Measurements from ENCODE around the gene PTOV1.

Gene PTOV1

DNA sequence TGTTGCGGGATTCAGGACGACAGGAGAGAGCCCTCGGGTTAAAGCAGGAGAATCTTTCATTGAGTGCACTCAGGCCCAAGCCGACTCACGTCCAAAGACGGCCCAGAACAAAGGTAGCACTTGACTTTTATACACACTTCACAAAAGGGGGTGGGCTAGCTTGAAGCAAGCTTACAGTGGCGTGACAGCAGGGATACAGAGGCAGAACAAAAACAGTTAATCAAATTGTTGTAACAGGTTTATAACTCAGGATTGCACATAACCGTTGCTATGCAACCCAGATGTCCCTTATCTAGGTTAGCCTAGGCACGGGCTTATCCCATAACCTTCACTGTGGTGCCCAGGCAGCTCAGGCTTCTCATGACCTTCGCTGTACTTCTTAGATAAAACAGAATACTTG, 30.8 kb upstream of the PTOV1 start:
- no peak for DNase-seq (ENCODE audit: insufficient read length)
- no peak for FAIRE-seq
- TF ChIP-seq TAF1 (IDR thresholded peaks at IDR 0.05; ENCODE audit: borderline replicate concordance, low read depth, low read length), result no peak
- TF ChIP-seq POLR2AphosphoS5 (IDR thresholded peaks at IDR 0.05; ENCODE audit: low read depth, low read length), result no peak
- no peak for TF ChIP-seq POLR2A (IDR thresholded peaks at IDR 0.05; ENCODE audit: low read depth, low read length)

DNA sequence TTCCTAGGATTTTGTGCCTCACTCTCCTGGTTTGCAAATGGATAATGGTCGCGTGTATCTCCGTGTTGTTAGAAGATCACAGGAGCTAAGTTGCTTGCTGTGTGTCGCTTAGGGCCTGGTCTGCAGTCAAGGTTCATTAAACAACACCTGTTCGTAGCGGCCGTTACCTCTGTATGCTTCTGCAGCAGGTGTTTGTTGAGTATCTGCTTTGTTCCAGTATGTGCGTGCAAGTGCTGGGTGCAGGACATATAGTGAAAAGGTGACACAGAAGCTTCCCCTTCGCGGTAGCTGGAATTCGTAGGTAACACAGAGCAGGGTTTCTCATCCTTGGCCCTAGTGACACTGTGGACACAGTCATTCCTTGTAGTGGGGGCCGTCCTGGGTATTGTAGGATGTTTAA, 27.5 kb upstream of the PTOV1 start:
- no peak for DNase-seq (ENCODE audit: insufficient read length)
- no peak for TF ChIP-seq POLR2AphosphoS5 (IDR thresholded peaks at IDR 0.05; ENCODE audit: low read depth, low read length)
- no peak for FAIRE-seq

DNA sequence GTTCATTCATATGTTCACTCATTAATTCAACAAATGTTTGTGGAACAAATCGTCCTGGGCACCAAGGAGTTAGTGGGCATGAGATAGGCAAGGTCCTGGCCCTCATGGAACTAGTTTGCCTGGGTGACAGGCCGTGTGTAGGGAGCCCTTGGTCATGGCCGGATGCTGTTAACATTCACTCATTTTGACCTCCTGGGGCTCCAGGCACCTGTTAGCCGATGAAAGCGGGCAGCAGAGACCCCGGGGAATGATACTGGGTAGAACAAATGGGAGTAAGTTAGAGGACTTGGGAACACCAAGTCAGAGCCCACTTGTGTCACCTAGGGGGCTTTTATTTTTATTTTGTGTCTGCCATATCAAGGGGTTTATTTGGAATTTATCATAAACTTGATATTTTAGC, 26.3 kb upstream of the PTOV1 start:
- FAIRE-seq, result no peak
- no peak for DNase-seq (ENCODE audit: insufficient read length)
- no peak for TF ChIP-seq POLR2A (IDR thresholded peaks at IDR 0.05; ENCODE audit: low read depth, low read length)
- no peak for TF ChIP-seq POLR2AphosphoS5 (IDR thresholded peaks at IDR 0.05; ENCODE audit: low read depth, low read length)
- no peak for TF ChIP-seq TAF1 (IDR thresholded peaks at IDR 0.05; ENCODE audit: borderline replicate concordance, low read depth, low read length)

DNA sequence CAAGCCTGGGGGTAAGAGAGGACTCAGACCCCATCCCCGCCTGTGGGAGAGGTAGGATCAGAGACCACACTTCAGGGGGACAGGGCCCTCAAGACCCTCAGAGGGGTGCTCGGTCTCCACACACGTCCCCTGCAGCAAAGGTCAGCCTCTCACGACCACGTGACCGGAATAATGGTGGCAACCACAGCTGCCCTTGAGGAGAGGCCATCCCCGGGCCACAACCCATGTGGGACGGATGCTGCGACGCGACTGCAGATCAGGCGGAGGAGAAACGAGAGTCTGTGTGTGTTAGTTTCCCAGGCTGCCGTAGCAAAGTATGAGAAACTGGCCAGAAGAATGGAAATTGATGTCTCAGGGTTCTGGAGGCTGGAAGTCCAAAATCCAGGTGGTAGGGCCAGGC, 23.9 kb upstream of the PTOV1 start:
- no peak for FAIRE-seq
- TF ChIP-seq TAF1 (IDR thresholded peaks at IDR 0.05; ENCODE audit: borderline replicate concordance, low read depth, low read length) (no peak), POLR2AphosphoS5 (IDR thresholded peaks at IDR 0.05; ENCODE audit: low read depth, low read length) (no peak), POLR2A (IDR thresholded peaks at IDR 0.05; ENCODE audit: low read depth, low read length) (no peak)

DNA sequence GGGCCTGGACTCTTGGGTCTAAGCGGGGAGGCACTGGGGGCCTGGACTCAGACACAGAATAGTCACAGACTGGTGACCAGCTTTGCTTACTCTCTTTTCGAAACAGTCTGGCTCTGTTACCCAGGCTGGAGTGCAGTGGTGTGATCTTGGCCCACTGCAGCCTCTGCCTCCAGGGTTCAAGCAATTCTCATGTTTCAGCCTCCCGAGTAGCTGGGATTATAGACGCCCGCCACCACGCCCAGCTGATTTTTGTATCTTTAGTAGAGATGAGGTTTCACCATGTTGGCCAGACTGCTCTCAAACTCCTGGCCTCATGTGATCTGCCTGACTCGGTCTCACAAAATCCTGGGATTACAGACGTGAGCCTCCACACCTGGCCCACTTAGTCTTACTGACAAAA, 21.8 kb upstream of the PTOV1 start:
- FAIRE-seq, result no peak
- TF ChIP-seq TAF1 (IDR thresholded peaks at IDR 0.05; ENCODE audit: borderline replicate concordance, low read depth, low read length) (no peak), POLR2A (IDR thresholded peaks at IDR 0.05; ENCODE audit: low read depth, low read length) (no peak), POLR2AphosphoS5 (IDR thresholded peaks at IDR 0.05; ENCODE audit: low read depth, low read length) (no peak)
- no peak for DNase-seq (ENCODE audit: insufficient read length)

More for the DNA sequence above, 23.9 kb upstream of the PTOV1 start:
- DNase-seq (ENCODE audit: insufficient read length), result no peak

DNA sequence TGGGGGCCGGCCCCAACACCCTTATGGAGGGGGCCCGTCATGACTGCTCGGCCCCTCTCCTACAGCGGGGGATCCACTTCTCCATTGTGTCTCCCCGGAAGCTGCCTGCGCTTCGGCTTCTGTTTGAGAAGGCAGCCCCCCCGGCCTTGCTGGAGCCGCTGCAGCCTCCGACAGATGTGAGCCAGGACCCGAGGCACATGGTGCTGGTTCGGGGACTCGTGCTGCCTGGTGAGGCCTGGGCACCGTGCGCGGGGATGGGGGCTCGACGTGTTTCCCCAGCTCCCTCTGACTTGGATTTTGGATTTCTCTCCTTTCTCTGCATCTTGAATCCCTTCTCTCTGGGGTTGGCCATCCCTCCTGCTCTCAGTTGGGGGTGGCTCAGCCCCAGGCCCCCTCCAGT, 21.2 kb upstream of the PTOV1 start:
- DNase-seq (ENCODE audit: insufficient read length), result no peak
- TF ChIP-seq TAF1 (IDR thresholded peaks at IDR 0.05; ENCODE audit: borderline replicate concordance, low read depth, low read length), result no peak
- no peak for FAIRE-seq

DNA sequence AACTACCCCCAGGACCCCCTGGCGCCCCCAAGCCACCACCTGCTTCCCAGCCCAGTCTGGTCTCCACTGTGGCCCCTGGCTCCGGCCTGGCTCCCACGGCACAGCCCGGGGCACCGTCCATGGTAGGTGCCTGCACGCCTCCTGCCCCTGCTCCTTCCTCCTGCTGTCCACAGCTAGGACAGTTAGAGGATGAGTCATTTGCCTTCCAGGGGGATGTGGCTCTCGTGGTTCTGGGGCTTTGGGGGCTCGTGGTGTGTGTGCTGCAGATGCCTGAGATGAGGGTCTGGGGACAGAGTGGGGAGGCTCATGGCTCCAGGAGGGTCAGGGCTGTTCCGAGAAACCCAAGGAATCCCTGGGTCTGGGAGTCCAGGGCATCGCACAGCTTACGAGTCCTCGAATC, 20.2 kb upstream of the PTOV1 start:
- DNase-seq (ENCODE audit: insufficient read length) (no peak), FAIRE-seq (no peak)
- TF ChIP-seq TAF1 (IDR thresholded peaks at IDR 0.05; ENCODE audit: borderline replicate concordance, low read depth, low read length) (no peak), POLR2A (IDR thresholded peaks at IDR 0.05; ENCODE audit: low read depth, low read length) (no peak), POLR2AphosphoS5 (IDR thresholded peaks at IDR 0.05; ENCODE audit: low read depth, low read length) (no peak)

DNA sequence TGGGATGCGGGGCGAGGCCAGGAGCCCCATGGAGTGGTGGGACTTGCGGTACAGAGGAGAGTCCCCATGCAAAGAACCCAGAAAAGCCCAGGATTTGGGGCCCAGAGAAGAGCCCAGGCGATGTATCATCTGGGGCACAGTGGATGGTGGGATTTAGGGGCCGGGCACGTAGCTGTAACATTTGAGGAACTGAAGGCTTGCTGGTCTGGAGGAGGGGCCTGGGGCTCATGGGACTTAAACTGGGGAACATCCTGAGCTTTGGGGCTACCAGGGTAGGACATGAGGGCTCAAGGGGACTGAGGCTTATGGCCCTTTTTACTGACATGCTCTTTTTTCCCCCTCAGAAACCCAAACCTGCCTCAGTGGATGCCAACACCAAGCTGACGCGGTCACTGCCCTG, 19.4 kb upstream of the PTOV1 start:
- DNase-seq (ENCODE audit: insufficient read length), result no peak
- TF ChIP-seq POLR2AphosphoS5 (IDR thresholded peaks at IDR 0.05; ENCODE audit: low read depth, low read length) (no peak), POLR2A (IDR thresholded peaks at IDR 0.05; ENCODE audit: low read depth, low read length) (no peak), TAF1 (IDR thresholded peaks at IDR 0.05; ENCODE audit: borderline replicate concordance, low read depth, low read length) (no peak)
- FAIRE-seq, result no peak

DNA sequence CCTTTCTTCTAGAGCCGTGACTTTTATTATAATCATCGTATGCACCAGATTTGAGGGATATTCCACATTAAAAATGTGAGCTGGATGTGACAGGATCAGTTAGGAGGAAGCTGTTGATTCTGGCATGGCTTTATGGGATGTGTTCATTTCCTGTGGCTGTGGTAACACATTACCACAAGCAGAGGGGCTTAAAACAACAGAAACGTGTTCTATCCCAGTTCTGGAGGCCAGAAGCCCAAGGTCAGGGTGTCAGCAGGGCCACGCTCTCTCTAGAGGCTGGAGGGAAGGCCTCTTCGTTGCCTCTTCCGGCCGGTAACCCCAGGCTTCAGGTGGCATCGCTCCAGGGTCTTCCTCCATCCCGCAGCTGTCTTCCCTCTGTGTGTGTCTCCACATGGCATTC, 18.4 kb upstream of the PTOV1 start:
- TF ChIP-seq POLR2A (IDR thresholded peaks at IDR 0.05; ENCODE audit: low read depth, low read length) (no peak), TAF1 (IDR thresholded peaks at IDR 0.05; ENCODE audit: borderline replicate concordance, low read depth, low read length) (no peak), POLR2AphosphoS5 (IDR thresholded peaks at IDR 0.05; ENCODE audit: low read depth, low read length) (no peak)
- FAIRE-seq (no peak), DNase-seq (ENCODE audit: insufficient read length) (no peak)

DNA sequence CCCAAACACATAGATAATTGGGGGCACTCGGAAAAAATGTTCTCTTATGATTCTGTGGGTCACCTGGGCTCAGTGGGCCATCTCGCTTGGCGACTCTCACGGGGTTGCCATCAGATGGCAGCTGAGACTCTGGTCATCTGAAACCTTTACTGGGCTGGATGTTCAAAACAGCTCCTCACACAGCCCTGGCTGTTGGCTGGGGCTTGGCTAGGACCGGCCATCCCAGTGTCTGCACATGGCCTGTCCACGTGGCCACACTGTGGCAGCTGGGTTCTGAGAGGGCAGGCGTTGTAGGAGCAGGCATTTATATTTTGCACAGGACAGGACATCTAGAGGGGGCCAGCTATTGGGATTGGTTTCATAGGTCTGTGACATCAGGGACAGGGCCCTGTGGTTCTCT, 17.4 kb upstream of the PTOV1 start:
- FAIRE-seq (no peak), DNase-seq (ENCODE audit: insufficient read length) (no peak)
- TF ChIP-seq POLR2A (IDR thresholded peaks at IDR 0.05; ENCODE audit: low read depth, low read length) (no peak), POLR2AphosphoS5 (IDR thresholded peaks at IDR 0.05; ENCODE audit: low read depth, low read length) (no peak), TAF1 (IDR thresholded peaks at IDR 0.05; ENCODE audit: borderline replicate concordance, low read depth, low read length) (no peak)

DNA sequence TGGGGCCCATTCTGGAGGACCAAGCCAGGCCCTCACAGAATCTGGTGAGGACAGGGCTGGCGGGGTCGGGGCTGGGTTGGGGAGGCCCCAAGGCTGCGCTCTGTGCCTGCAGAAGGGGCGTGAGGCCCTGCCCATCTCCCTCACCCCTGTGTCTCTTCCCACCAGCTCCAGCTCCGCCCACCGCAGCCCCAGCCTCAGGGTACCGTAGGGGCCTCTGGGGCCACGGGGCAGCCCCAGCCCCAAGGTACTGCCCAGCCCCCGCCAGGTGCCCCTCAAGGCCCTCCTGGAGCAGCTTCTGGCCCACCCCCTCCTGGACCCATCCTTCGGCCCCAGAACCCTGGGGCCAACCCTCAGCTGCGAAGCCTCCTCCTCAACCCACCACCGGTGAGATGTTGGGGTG, 15.4 kb upstream of the PTOV1 start:
- no peak for FAIRE-seq
- DNase-seq (ENCODE audit: insufficient read length), result no peak
- no peak for TF ChIP-seq POLR2A (IDR thresholded peaks at IDR 0.05; ENCODE audit: low read depth, low read length)
- TF ChIP-seq TAF1 (IDR thresholded peaks at IDR 0.05; ENCODE audit: borderline replicate concordance, low read depth, low read length), result no peak
- no peak for TF ChIP-seq POLR2AphosphoS5 (IDR thresholded peaks at IDR 0.05; ENCODE audit: low read depth, low read length)

DNA sequence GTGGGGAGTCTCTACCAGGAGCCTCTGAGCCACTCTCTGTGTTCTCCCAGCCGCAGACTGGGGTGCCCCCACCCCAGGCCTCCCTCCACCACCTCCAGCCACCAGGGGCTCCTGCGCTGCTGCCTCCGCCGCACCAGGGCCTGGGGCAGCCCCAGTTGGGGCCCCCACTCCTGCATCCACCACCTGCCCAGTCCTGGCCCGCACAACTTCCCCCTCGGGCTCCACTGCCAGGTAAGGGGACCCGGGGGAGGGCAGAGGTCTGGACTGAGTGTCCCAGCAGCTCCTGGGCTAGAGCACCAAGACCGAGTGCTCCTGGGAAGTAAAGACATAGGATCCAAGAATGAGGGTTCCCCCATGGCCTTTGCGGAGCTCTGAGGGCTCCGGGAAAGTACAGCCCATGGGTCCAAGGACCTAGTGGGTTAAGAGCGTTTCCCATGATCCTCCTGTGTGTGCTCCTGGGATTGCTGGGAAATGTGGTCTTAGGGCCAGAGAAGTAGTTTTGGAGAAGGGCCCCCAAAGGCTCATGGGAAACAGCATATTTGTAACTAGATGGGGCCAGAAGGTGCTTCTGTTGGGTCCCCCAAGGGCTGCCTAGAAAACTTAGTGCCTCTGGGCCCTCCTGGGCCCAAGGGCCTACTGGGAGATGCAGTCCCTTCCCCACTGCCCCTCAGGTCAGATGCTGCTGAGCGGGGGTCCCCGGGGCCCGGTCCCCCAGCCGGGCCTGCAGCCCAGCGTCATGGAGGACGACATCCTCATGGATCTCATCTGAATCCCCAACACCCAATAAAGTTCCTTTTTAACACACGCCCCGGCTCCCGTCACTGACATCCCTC, 14.6 kb upstream of the PTOV1 start:
- FAIRE-seq (no peak), DNase-seq (ENCODE audit: insufficient read length) (no peak)
- TF ChIP-seq TAF1 (IDR thresholded peaks at IDR 0.05; ENCODE audit: borderline replicate concordance, low read depth, low read length), result no peak
- no peak for TF ChIP-seq POLR2A (IDR thresholded peaks at IDR 0.05; ENCODE audit: low read depth, low read length)
- TF ChIP-seq POLR2AphosphoS5 (IDR thresholded peaks at IDR 0.05; ENCODE audit: low read depth, low read length), result no peak

DNA sequence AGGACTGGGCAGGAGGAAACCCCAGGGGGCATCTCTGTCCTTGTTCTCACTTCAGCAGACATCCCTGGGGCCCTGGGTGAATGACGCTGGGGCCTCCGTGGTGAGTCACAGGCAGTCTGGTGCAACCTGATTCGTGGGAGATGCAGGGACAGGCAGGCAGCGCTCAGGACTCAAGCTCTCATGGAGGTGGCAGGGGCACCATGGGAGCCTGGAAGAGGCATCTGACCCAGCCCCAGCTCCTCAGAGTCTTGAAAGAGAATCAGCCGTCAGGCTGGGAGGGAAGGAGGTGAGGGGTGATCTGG, 14.0 kb upstream of the PTOV1 start:
- no peak for TF ChIP-seq POLR2A (IDR thresholded peaks at IDR 0.05; ENCODE audit: low read depth, low read length)
- no peak for TF ChIP-seq TAF1 (IDR thresholded peaks at IDR 0.05; ENCODE audit: borderline replicate concordance, low read depth, low read length)
- no peak for TF ChIP-seq POLR2AphosphoS5 (IDR thresholded peaks at IDR 0.05; ENCODE audit: low read depth, low read length)
- no peak for FAIRE-seq
- DNase-seq (ENCODE audit: insufficient read length), result no peak

Measured in GM12892 (cell line).